HepG2 (cell line): ENCODE measurements around the gene TIMM17B. TPM values are rescaled to one million over a fixed set of nuclear protein-coding genes. Genes with fewer than 3 reads are reported as not detected.
A peak's percentile ranks its signal among the peaks of the same experiment; 100 is the strongest.

ENCODE experiments used
- FOXA1 ChIP-seq, 2 experiments: fragments of 450-650 bp in 1 of 2; sonication (generic) in 1 of 2; formaldehyde crosslinking in 1 of 2; IDR thresholded peaks; 2 replicates each; pipeline versions ENCODE4 v1.4.0 to v1.6.1; 2016 to 2020; ENCODE audit warnings: missing genetic modification reagents in 1 of 2
- MIXL1 ChIP-seq: IDR thresholded peaks from 2 replicates; pipeline ENCODE4 v1.6.1; 2016
- NR2F6 ChIP-seq, 2 experiments: IDR thresholded peaks; 2 replicates each; pipeline ENCODE4 v1.6.1; 2016; ENCODE audit warnings: antibody characterized with exemption in 1 of 2, mild to moderate bottlenecking in 1 of 2
- RFX3 ChIP-seq: IDR thresholded peaks from 2 replicates; pipeline ENCODE4 v1.6.1; 2016; ENCODE audit warnings: missing biosample characterization, missing genetic modification reagents
- SRSF9 ChIP-seq: fragments of 200-400 bp; formaldehyde crosslinking; IDR thresholded peaks from 2 replicates; pipeline ENCODE4 v1.6.1; 2018; ENCODE audit warnings: borderline replicate concordance, mild to moderate bottlenecking, low read depth, low read length; ENCODE audit not compliant: insufficient read depth, poor library complexity, severe bottlenecking
- YY1 ChIP-seq: IDR thresholded peaks from 2 replicates; pipeline ENCODE4 v1.6.1; 2011; ENCODE audit warnings: low read length, low read depth, moderate library complexity, mild to moderate bottlenecking; ENCODE audit not compliant: insufficient read depth, insufficient replicate concordance
- ZIK1 ChIP-seq: sonication (generic); formaldehyde crosslinking; IDR thresholded peaks from 2 replicates; pipeline ENCODE4 v1.5.0; 2020; ENCODE audit warnings: mild to moderate bottlenecking, low read depth, missing genetic modification reagents, borderline replicate concordance
- ZNF589 ChIP-seq: sonication (generic); formaldehyde crosslinking; conservative IDR thresholded peaks from 2 replicates; pipeline ENCODE4 v1.8.0; 2022; ENCODE audit warnings: mild to moderate bottlenecking, moderate library complexity, missing genetic modification reagents
- polyA plus RNA-seq, 8 experiments: library from polyadenylated mRNA; depleted of rRNA in 3 of 8; stranded (reverse) in 7 of 8; unstranded in 1 of 8; fragments of >200 nt; fragmentation: Illumina TruSeq in 4 of 8; extraction: Trizol in 4 of 8; gene quantifications; 2 replicates each; pipeline versions ENCODE4 v1.2.1 to v1.2.3, GENCODE V29; 2011 to 2016; ENCODE audit warnings: low read depth in 4 of 8, missing spikeins in 1 of 8, mixed read lengths in 1 of 8; ENCODE audit not compliant: insufficient read depth in 1 of 8
- total RNA-seq, 5 experiments: library from RNA; depleted of rRNA; stranded (reverse); fragments of >200 nt; fragmentation: Illumina TruSeq; extraction: Trizol; gene quantifications; 2 replicates each; pipeline ENCODE4 v1.2.3, GENCODE V29; 2016; ENCODE audit warnings: low read depth in 1 of 5
- TF ChIP-seq, protein P1 (sequence below): sonication (generic); formaldehyde crosslinking; conservative IDR thresholded peaks from 2 replicates; pipeline ENCODE4 v1.4.0; 2020; ENCODE audit warnings: mild to moderate bottlenecking, missing genetic modification reagents, moderate library complexity
- TF ChIP-seq, protein P2 (sequence below): sonication (generic); formaldehyde crosslinking; IDR thresholded peaks from 2 replicates; pipeline ENCODE4 v1.4.0; 2020; ENCODE audit warnings: missing genetic modification reagents
- TF ChIP-seq, protein P3 (sequence below): sonication (generic); formaldehyde crosslinking; IDR thresholded peaks from 2 replicates; pipeline ENCODE4 v1.4.0; 2020; ENCODE audit warnings: mild to moderate bottlenecking, missing genetic modification reagents
- TF ChIP-seq, protein P4 (sequence below): IDR thresholded peaks from 2 replicates; pipeline ENCODE4 v1.6.1; 2012; ENCODE audit warnings: low read depth, low read length, improper control_type of control experiment
- TF ChIP-seq, protein P5 (sequence below): sonication (generic); formaldehyde crosslinking; IDR thresholded peaks from 2 replicates; pipeline ENCODE4 v1.4.0; 2020; ENCODE audit warnings: mild to moderate bottlenecking, missing genetic modification reagents, borderline replicate concordance

The TIMM17B gene
- total and polyA plus RNA-seq, 2 of the 13 experiments (the other 11 are each of a cell fraction or from before 2014, with no cell fraction given), result 56.0 to 72.5 TPM

DNA sequence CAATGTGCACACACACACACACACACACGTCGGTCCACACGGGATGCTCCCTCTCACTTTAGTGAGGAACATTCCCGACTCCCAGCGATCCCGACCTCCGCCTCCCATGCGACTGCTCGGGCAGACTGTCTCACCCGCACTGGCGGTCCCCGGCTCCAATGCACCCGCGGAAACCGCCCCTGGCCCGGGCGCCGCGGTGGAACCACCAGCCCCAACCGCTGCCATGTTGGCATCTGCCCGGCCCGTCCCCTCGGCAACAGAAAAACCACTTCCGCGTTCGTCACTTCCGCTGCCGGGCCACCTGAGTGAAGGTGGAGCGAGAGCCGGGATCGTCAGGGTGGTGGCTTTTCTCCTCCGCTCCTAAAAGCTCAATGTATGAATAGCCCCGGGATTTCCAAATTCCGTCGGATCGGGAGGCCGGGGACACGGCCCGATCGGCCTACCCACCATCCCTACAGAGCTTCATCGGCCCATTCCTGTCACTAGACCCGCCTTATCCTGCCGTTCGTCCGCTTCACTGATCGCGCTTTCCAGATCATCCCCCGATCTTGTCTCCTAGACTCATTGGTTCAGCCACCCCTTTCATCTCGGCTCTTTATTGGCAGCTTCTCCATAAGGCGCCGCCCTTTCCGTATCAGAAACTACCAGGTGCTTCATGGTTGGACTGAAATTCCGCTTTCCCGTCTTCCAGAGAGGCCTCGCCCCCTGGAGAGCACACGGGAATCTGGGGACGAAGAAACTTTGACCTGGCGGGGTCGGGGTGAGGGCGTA lies 14.0 kb upstream of the TIMM17B start, which contains the start of gene SLC35A2 (continued):
- TF ChIP-seq, protein P1, sequence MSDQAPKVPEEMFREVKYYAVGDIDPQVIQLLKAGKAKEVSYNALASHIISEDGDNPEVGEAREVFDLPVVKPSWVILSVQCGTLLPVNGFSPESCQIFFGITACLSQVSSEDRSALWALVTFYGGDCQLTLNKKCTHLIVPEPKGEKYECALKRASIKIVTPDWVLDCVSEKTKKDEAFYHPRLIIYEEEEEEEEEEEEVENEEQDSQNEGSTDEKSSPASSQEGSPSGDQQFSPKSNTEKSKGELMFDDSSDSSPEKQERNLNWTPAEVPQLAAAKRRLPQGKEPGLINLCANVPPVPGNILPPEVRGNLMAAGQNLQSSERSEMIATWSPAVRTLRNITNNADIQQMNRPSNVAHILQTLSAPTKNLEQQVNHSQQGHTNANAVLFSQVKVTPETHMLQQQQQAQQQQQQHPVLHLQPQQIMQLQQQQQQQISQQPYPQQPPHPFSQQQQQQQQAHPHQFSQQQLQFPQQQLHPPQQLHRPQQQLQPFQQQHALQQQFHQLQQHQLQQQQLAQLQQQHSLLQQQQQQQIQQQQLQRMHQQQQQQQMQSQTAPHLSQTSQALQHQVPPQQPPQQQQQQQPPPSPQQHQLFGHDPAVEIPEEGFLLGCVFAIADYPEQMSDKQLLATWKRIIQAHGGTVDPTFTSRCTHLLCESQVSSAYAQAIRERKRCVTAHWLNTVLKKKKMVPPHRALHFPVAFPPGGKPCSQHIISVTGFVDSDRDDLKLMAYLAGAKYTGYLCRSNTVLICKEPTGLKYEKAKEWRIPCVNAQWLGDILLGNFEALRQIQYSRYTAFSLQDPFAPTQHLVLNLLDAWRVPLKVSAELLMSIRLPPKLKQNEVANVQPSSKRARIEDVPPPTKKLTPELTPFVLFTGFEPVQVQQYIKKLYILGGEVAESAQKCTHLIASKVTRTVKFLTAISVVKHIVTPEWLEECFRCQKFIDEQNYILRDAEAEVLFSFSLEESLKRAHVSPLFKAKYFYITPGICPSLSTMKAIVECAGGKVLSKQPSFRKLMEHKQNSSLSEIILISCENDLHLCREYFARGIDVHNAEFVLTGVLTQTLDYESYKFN, result peak; percentile 22; the same call in 1 of the 2 replicates
- TF ChIP-seq, protein P2, sequence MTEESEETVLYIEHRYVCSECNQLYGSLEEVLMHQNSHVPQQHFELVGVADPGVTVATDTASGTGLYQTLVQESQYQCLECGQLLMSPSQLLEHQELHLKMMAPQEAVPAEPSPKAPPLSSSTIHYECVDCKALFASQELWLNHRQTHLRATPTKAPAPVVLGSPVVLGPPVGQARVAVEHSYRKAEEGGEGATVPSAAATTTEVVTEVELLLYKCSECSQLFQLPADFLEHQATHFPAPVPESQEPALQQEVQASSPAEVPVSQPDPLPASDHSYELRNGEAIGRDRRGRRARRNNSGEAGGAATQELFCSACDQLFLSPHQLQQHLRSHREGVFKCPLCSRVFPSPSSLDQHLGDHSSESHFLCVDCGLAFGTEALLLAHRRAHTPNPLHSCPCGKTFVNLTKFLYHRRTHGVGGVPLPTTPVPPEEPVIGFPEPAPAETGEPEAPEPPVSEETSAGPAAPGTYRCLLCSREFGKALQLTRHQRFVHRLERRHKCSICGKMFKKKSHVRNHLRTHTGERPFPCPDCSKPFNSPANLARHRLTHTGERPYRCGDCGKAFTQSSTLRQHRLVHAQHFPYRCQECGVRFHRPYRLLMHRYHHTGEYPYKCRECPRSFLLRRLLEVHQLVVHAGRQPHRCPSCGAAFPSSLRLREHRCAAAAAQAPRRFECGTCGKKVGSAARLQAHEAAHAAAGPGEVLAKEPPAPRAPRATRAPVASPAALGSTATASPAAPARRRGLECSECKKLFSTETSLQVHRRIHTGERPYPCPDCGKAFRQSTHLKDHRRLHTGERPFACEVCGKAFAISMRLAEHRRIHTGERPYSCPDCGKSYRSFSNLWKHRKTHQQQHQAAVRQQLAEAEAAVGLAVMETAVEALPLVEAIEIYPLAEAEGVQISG, result peak; percentile 64; the same call in 1 of the 2 replicates
- TF ChIP-seq NR2F6 (IDR thresholded peaks at IDR 0.05), result 0 out of 2 replicates have a peak, but pooled peaks have one; percentile 32
- 0 out of 2 replicates have a peak, but pooled peaks have one; percentile 8 for TF ChIP-seq NR2F6 (CRISPR knock-in tag; IDR thresholded peaks at IDR 0.05)
- TF ChIP-seq, protein P3, sequence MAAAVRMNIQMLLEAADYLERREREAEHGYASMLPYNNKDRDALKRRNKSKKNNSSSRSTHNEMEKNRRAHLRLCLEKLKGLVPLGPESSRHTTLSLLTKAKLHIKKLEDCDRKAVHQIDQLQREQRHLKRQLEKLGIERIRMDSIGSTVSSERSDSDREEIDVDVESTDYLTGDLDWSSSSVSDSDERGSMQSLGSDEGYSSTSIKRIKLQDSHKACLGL (CRISPR knock-in tag), result peak; percentile 55; the same call in 1 of the 2 replicates
- TF ChIP-seq SRSF9, result no peak
- 0 out of 2 replicates have a peak, but pooled peaks have one; percentile 69 for TF ChIP-seq ZNF589 (CRISPR knock-in tag)
- no peak for TF ChIP-seq MIXL1 (CRISPR knock-in tag)
- TF ChIP-seq FOXA1 (IDR thresholded peaks at IDR 0.05), result no peak
- TF ChIP-seq FOXA1 (CRISPR knock-in tag; IDR thresholded peaks at IDR 0.05), result no peak
- no peak for TF ChIP-seq ZIK1 (CRISPR knock-in tag)
- TF ChIP-seq, protein P4, sequence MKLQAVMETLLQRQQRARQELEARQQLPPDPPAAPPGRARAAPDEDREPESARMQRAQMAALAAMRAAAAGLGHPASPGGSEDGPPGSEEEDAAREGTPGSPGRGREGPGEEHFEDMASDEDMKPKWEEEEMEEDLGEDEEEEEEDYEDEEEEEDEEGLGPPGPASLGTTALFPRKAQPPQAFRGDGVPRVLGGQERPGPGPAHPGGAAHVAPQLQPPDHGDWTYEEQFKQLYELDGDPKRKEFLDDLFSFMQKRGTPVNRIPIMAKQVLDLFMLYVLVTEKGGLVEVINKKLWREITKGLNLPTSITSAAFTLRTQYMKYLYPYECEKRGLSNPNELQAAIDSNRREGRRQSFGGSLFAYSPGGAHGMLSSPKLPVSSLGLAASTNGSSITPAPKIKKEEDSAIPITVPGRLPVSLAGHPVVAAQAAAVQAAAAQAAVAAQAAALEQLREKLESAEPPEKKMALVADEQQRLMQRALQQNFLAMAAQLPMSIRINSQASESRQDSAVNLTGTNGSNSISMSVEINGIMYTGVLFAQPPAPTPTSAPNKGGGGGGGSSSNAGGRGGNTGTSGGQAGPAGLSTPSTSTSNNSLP, result 0 out of 2 replicates have a peak, but pooled peaks have one; percentile 7
- peak; percentile 91 for TF ChIP-seq YY1
- TF ChIP-seq RFX3 (CRISPR knock-in tag), result peak; percentile 65; the same call in 1 of the 2 replicates
- TF ChIP-seq, protein P5, sequence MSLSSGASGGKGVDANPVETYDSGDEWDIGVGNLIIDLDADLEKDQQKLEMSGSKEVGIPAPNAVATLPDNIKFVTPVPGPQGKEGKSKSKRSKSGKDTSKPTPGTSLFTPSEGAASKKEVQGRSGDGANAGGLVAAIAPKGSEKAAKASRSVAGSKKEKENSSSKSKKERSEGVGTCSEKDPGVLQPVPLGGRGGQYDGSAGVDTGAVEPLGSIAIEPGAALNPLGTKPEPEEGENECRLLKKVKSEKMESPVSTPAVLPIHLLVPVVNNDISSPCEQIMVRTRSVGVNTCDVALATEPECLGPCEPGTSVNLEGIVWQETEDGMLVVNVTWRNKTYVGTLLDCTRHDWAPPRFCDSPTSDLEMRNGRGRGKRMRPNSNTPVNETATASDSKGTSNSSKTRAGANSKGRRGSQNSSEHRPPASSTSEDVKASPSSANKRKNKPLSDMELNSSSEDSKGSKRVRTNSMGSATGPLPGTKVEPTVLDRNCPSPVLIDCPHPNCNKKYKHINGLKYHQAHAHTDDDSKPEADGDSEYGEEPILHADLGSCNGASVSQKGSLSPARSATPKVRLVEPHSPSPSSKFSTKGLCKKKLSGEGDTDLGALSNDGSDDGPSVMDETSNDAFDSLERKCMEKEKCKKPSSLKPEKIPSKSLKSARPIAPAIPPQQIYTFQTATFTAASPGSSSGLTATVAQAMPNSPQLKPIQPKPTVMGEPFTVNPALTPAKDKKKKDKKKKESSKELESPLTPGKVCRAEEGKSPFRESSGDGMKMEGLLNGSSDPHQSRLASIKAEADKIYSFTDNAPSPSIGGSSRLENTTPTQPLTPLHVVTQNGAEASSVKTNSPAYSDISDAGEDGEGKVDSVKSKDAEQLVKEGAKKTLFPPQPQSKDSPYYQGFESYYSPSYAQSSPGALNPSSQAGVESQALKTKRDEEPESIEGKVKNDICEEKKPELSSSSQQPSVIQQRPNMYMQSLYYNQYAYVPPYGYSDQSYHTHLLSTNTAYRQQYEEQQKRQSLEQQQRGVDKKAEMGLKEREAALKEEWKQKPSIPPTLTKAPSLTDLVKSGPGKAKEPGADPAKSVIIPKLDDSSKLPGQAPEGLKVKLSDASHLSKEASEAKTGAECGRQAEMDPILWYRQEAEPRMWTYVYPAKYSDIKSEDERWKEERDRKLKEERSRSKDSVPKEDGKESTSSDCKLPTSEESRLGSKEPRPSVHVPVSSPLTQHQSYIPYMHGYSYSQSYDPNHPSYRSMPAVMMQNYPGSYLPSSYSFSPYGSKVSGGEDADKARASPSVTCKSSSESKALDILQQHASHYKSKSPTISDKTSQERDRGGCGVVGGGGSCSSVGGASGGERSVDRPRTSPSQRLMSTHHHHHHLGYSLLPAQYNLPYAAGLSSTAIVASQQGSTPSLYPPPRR, result no peak
